HG03565 (cell line): Measurements from ENCODE around the gene S100A7A.
"Not testable (repeated sequence)": the region's sequence is repeated elsewhere in the genome, so short reads cannot be mapped to it uniquely, and the experiment has no call there.

Experiments used
- ATAC-seq: cut with Tn5 transposase; IDR thresholded peaks from one replicate; pipeline ENCODE4 v1.9.1; 2021; ENCODE audit warnings: mild to moderate bottlenecking, moderate library complexity; ENCODE audit not compliant: unreplicated experiment

Gene S100A7A

GRCh38 chr1:153395136-153395685, 21.1 kb upstream of the S100A7A start:
- no peak for ATAC-seq

GRCh38 chr1:153395776-153396175, 20.5 kb upstream of the S100A7A start:
- ATAC-seq, result no peak

GRCh38 chr1:153396461-153396860, 19.9 kb upstream of the S100A7A start:
- no peak for ATAC-seq

DNA sequence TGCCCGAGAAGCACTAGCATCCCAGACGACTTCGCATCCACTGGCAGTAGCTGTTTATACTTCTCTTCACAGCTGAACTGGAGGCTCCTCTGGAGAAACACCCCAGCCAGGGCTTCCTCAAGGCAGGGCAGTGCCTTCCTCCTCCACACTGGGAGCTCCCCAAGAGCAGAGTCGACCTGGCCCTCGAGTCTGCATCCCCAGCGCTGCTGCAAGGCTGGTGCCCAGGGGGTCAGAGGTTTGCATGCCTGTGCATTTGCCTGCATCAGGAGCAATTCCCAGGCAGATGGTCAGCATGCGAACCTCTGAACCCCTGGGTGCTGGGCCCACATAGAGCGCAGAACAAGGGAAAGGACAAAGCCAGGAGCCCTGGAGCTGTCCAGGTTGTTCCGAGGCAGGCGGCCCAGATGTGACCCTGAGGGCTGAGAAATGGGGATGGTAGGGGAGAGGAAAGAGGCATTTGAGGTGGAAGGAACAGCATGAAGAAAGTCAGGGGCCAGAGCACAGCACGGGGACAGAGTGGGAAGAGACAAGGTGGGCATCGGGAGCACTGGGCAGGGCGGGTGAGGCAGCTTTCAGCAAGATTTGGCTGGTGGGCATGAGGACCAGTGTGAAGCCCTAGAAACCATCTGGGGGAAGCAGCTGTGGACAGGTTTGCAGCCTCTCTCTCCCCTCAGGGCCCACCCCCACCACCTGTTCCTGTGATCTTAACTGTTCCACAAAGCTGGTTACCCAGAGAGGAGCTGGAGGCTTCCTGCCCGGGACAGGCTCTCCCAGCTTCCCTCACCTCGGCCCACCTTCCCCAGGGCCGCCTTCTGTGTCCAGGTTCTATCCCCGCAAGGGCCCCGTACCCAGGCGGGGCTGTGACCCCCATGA, 19.0 kb upstream of the S100A7A start:
- no peak for ATAC-seq

DNA sequence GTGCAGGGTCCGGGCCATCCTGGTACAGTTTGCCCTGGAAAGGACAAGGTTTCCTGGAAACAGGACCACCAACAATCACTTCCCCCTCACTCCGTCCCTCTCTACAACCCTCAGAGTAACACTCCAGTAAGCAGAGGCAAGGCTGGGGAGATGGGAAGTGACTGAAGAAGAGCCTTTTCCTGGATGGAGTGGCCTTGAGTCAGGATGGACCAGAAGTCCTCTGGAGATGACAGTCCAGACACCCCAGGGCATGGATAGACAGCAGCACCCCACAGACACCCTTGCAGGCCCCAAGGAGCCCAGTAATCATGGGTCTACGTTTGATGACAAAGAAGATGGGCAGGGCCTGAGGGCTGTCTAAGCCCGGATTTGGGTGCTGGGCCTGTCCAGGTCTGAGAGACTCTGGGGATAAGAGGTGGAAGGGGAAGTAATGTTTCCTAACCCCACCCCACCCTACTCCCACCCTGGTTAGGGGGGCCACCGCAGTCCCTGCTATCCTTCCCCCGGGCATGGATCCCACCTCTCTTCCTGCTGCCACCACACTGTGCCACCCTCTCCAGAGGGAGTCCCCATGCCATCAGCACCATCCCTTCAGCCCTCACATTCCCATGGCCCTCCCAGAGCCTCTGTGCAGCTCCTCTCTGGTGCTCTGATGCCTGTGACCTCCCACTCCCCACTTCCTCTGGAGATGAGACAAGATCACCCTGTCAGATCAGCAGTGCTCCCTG, 18.2 kb upstream of the S100A7A start:
- ATAC-seq, result no peak

GRCh38 chr1:153399401-153400055, 16.8 kb upstream of the S100A7A start:
- ATAC-seq, result no peak

GRCh38 chr1:153400244-153400643, 16.1 kb upstream of the S100A7A start:
- ATAC-seq, result no peak

DNA sequence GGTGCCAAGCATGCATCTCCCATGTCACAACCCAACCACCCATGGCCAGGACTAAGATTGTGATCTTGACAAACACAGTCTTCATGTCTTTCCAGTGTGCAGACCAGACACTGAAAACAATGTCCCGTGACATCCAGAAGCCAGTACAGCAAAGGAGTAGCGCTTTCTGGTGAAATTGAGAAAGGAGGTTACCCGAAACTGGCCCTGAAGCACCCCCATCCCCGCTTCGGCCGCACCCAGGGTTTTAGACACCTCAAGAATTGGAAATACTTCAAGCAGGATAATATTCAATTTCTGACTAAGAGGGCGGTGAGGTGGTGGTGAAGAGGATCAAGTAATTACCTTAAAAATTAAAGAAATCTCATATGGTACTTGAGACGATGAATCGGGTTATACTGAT, 14.9 kb upstream of the S100A7A start:
- no peak for ATAC-seq

GRCh38 chr1:153402226-153402625, 14.1 kb upstream of the S100A7A start:
- ATAC-seq, result no peak

DNA sequence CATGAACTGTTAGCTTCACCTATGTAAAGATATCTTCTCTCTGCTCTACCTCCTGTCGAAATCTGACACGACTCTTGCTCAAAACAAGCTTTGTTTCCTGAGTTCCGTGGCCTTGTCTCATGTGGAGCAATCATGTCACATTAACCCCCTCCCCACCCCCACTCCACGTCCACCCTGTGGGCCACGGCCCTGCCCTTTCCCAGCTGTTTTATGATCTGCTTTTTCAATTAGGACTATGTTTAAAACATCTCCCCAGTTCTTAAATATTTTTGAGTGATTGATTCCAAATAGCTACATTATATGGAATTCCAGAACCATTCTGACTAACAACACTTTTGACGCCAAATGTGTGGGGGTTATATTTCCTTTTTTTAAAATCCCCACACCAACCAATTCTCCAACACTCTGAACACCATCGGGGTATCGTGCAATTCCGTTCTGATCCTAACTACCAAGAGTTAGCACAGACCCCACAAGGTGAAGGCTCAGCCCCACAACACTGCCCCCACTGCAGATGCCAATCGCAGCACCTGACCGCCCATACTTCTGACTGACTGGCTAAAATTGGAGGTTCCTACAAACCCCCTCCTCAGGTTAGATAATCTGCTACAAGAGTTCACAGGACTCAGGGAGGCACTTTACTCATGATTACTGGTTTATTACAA, 12.8 kb upstream of the S100A7A start:
- no peak for ATAC-seq

GRCh38 chr1:153404086-153404635, 12.2 kb upstream of the S100A7A start:
- ATAC-seq, result no peak

- no peak for ATAC-seq
Measured at GRCh38 chr1:153404768-153405167, 11.6 kb upstream of the S100A7A start.

GRCh38 chr1:153405825-153406599, 10.3 kb upstream of the S100A7A start:
- ATAC-seq, result not testable (repeated sequence)

DNA sequence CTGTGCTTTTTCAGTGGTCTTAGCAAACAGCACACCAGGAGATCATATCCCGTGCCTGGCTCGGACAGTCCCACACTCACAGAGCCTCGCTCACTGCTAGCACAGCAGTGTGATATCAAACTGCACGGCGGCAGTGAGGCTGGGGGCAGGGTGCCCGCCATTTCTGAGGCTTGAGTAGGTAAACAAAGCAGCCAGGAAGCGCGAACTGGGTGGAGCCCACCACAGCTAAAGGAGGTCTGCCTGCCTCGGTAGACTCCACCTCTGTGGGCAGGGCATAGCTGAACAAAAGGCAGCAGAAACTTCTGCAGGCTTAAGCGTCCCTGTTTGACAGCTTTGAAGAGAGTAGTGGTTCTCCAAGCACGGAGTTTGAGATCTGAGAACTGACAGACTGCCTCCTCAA, 9.0 kb upstream of the S100A7A start:
- ATAC-seq, result not testable (repeated sequence)

- not testable (repeated sequence) for ATAC-seq
Measured at GRCh38 chr1:153413961-153414360, 2.4 kb upstream of the S100A7A start.

- ATAC-seq, result no peak
Measured at GRCh38 chr1:153417136-153417888, 992 bp downstream of the S100A7A start.

DNA sequence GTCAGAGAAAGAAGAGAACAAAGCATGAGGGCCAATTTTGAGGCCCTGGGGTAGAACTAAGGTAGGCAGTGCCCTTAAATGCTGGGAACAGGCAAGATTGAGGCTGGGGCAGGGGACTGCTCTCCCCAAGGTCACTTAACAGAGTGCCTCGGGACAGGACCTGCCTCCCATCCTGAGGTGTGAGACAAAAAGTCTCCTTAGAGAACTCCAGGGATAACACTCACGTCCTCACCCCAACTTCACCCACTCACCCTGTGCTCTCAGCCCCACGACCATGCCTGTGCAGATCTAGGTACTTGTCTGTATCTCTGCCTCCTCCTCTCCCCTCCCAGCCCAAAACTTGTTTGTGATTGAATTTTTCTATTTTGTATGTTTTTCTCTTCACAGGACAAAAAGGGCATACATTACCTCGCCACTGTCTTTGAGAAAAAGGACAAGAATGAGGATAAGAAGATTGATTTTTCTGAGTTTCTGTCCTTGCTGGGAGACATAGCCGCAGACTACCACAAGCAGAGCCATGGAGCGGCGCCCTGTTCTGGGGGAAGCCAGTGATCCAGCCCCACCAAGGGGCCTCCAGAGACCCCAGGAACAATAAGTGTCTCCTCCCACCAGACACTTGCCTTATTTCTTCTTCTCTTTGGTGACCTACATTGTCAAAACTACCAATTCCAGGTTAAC, 2.6 kb downstream of the S100A7A start:
- not testable (repeated sequence) for ATAC-seq

DNA sequence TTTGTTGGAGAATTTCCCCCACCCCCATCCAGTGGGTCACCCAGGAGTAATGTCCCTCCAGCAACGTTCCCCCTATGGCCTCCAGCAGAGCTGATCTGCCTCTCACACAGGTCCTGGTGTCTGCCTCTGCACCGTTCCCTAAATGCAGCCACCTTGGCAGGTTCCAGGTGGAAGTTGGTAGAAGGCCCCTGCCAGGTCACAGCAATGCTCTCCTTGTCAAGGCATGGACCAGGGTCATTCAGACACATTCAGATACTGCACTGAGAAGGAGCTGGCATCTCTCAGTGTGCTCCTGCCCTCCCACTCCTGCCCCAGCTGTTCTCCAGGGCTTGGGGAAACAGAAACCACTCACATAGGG, 3.1 kb downstream of the S100A7A start:
- not testable (repeated sequence) for ATAC-seq
